Measurements from ENCODE around the gene TYROBP.

DNA sequence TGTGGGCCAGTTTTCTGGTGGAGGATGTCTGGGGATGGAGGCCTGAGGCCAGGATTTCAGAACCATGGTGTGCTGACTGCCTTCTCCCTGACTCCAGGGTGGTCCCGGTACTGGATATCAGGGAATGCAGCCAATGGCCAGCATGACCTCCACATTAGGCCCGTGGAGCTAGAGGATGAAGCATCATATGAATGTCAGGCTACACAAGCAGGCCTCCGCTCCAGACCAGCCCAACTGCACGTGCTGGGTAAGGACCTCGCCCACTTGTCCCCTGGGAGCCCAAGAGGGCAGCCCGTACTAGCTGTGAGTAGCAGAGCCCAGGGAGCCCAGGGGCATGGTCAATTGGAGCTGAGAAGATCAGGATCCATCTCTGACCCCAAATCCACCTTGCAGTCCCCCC, 49.8 kb downstream of the TYROBP start:
- no peak for TF ChIP-seq POLR2A (IDR thresholded peaks at IDR 0.05)
- TF ChIP-seq, protein P1, sequence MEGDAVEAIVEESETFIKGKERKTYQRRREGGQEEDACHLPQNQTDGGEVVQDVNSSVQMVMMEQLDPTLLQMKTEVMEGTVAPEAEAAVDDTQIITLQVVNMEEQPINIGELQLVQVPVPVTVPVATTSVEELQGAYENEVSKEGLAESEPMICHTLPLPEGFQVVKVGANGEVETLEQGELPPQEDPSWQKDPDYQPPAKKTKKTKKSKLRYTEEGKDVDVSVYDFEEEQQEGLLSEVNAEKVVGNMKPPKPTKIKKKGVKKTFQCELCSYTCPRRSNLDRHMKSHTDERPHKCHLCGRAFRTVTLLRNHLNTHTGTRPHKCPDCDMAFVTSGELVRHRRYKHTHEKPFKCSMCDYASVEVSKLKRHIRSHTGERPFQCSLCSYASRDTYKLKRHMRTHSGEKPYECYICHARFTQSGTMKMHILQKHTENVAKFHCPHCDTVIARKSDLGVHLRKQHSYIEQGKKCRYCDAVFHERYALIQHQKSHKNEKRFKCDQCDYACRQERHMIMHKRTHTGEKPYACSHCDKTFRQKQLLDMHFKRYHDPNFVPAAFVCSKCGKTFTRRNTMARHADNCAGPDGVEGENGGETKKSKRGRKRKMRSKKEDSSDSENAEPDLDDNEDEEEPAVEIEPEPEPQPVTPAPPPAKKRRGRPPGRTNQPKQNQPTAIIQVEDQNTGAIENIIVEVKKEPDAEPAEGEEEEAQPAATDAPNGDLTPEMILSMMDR (IDR thresholded peaks at IDR 0.05), result no peak

Data from prostate gland (tissue), 2 donors.